ENCODE data around the gene COA1. TPM values are rescaled to one million over a fixed set of nuclear protein-coding genes. Genes with fewer than 3 reads are reported as not detected.

The COA1 gene
- total RNA-seq, 1 donor from 2014 or later: 192 TPM

DNA sequence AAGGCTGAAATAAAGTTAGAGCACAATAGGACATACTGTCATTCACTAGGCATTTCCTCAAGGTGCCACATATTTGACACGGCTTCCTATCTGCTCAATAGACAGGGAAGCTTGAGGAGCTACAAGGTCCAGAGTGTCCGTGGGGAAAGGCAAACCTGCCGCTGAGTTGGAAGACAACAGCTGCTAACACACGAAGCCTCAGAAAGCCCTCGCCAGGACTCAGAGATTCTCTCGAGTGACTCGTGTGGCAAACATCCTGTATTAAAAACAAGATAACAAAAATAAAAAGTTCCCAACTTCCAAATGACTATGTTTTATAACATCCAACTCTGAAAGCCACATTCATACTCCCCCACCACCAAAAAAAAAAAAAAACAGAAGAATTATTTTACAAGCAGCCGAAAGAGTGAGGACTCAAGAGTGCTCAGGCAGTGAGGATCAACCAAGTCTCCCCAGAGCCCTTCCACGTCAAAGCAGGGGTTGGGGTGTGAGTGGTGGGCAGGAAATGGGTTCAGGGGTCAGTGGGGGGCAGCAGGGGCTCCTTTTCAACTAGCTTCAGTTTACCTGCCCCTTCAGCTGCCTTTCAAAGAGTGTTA, 78.8 kb downstream of the COA1 start:
- DNase-seq (ENCODE audit: low spot score): no peak
- Mint-ChIP-seq H3K4me1 (peaks cover 65% of the 10 kb centered on the region), H3K4me3 (no peak overlapping the region), H3K27me3 (ENCODE audit: insufficient read depth, low read depth) (peaks cover 3% of the 10 kb centered on the region), H3K36me3 (peaks cover 23% of the 10 kb centered on the region), H3K27ac (no peak overlapping the region), H3K9me3 (peaks cover 2% of the 10 kb centered on the region)
- Histone ChIP-seq H3K79me2 (ENCODE audit: low read depth) (peaks cover 72% of the 10 kb centered on the region), H3K27me3 (no peaks in the 10 kb centered on the region), H3K9ac (no peak overlapping the region), H3K36me3 (no peaks in the 10 kb centered on the region), H3K4me1 (peaks cover 38% of the 10 kb centered on the region), H3K27ac (no peak overlapping the region), H3K4me3 (no peak overlapping the region), H2AFZ (replicated peaks) (no peak overlapping the region), H3K9me3 (ENCODE audit: low read depth) (no peaks in the 10 kb centered on the region), H3F3A (ENCODE audit: low read depth) (peaks cover 11% of the 10 kb centered on the region), H3K4me2 (no peak overlapping the region), H4K20me1 (ENCODE audit: low read depth) (peaks cover 52% of the 10 kb centered on the region)
- TF ChIP-seq EZH2phosphoT487 (IDR thresholded peaks at IDR 0.05) (no peak), EZH2 (IDR thresholded peaks at IDR 0.05) (no peak)
- TF ChIP-seq, protein P1, sequence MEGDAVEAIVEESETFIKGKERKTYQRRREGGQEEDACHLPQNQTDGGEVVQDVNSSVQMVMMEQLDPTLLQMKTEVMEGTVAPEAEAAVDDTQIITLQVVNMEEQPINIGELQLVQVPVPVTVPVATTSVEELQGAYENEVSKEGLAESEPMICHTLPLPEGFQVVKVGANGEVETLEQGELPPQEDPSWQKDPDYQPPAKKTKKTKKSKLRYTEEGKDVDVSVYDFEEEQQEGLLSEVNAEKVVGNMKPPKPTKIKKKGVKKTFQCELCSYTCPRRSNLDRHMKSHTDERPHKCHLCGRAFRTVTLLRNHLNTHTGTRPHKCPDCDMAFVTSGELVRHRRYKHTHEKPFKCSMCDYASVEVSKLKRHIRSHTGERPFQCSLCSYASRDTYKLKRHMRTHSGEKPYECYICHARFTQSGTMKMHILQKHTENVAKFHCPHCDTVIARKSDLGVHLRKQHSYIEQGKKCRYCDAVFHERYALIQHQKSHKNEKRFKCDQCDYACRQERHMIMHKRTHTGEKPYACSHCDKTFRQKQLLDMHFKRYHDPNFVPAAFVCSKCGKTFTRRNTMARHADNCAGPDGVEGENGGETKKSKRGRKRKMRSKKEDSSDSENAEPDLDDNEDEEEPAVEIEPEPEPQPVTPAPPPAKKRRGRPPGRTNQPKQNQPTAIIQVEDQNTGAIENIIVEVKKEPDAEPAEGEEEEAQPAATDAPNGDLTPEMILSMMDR (IDR thresholded peaks at IDR 0.05): no peak

DNA sequence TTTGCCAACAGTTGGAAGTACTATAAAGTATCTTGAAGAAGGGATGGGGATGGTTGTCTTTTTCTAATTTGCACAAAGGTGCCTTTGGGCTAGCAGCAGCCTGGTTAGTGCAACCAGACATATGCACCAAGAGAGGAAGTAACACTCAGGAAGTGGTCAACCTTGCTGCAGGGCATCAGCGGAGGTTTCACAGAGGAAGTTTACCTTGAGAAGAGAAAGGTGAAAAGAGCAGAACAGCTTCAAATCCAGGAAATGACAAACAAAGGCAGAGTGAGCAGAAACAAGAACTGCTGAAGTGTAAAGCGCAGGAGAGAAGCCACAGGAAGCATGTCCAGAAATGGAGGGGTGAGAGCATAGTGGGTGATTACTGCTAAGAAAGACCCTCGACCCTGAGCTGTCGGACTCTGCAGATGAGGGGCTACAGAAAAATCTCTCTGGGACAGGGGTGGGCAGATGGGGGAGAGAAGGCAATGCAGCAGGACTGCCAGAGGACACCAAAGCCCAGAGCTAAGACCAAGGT, 79.5 kb downstream of the COA1 start:
- Histone ChIP-seq H3K9me3 (ENCODE audit: low read depth) (no peaks in the 10 kb centered on the region), H3K9ac (no peak overlapping the region), H3K27me3 (no peaks in the 10 kb centered on the region), H3K4me2 (no peak overlapping the region), H3K79me2 (ENCODE audit: low read depth) (peaks cover 67% of the 10 kb centered on the region), H4K20me1 (ENCODE audit: low read depth) (peaks cover 52% of the 10 kb centered on the region), H3K36me3 (no peaks in the 10 kb centered on the region), H2AFZ (replicated peaks) (no peak overlapping the region), H3F3A (ENCODE audit: low read depth) (peaks cover 11% of the 10 kb centered on the region), H3K4me3 (no peak overlapping the region), H3K4me1 (peaks cover 38% of the 10 kb centered on the region), H3K27ac (no peak overlapping the region)
- no peak for DNase-seq (ENCODE audit: low spot score)
- Mint-ChIP-seq H3K9me3 (peaks cover 2% of the 10 kb centered on the region), H3K27me3 (ENCODE audit: insufficient read depth, low read depth) (peaks cover 3% of the 10 kb centered on the region), H3K27ac (peak overlapping the region; percentile 7), H3K4me1 (peaks cover 66% of the 10 kb centered on the region), H3K36me3 (peaks cover 26% of the 10 kb centered on the region), H3K4me3 (no peak overlapping the region)
- no peak for TF ChIP-seq EZH2phosphoT487 (IDR thresholded peaks at IDR 0.05)
- TF ChIP-seq, protein P1 (IDR thresholded peaks at IDR 0.05): no peak
- TF ChIP-seq EZH2 (IDR thresholded peaks at IDR 0.05): no peak

DNA sequence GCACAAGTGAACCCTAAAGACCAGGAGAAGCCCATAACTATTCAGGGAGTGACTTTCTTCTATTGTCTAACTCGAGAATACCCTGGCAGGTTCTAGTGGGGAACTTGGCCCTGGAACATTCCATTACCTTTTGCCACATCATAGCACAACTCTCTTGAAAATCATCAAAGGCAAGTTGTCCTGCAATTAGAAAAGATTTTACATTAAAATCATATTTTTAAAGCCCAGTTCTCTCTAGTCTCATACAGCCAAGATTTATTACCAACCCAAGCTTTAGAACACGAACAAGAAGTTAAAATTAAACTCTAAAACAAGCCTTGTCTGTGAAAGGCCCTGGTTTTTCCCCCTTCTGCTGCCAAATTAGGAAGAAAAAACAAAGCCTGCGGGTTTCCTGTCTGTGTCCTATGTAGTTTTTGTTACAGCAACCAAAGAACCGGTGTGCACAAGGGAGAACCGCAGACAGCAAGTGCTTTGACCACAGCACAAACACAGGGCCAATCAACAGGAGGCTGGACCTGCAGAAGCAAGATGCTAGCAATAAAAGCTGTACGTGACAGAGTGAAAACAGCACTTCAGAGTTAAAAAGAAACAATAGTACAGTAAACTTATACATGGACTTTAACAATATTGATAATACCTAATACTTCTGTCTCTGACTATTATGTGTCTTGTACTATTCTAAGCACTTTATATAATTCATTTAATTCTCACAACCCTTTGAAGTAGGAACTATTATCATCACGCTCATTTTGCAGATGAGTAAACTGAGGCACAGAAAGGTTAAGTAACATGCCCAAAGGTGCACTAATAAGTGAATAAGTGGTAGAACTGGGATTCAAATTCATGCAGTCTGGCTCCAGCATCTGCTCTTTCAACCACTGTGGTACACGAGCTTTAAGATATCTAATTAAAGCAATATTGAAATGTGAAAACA, 80.6 kb downstream of the COA1 start:
- Mint-ChIP-seq H3K27ac (peak overlapping the region; percentile 70), H3K4me1 (peaks cover 69% of the 10 kb centered on the region), H3K36me3 (peaks cover 29% of the 10 kb centered on the region), H3K27me3 (ENCODE audit: insufficient read depth, low read depth) (peaks cover 7% of the 10 kb centered on the region), H3K9me3 (peaks cover 2% of the 10 kb centered on the region), H3K4me3 (peak overlapping the region; percentile 28)
- Histone ChIP-seq H3K79me2 (ENCODE audit: low read depth) (peaks cover 56% of the 10 kb centered on the region), H2AFZ (replicated peaks) (no peak overlapping the region), H3K9ac (no peak overlapping the region), H3K9me3 (ENCODE audit: low read depth) (no peaks in the 10 kb centered on the region), H3K27ac (no peak overlapping the region), H3K36me3 (no peaks in the 10 kb centered on the region), H3F3A (ENCODE audit: low read depth) (peaks cover 11% of the 10 kb centered on the region), H3K27me3 (no peaks in the 10 kb centered on the region), H3K4me2 (no peak overlapping the region), H4K20me1 (ENCODE audit: low read depth) (peaks cover 52% of the 10 kb centered on the region), H3K4me1 (peaks cover 29% of the 10 kb centered on the region), H3K4me3 (no peak overlapping the region)
- TF ChIP-seq, protein P1 (IDR thresholded peaks at IDR 0.05): no peak
- TF ChIP-seq EZH2 (IDR thresholded peaks at IDR 0.05): no peak
- no peak for TF ChIP-seq EZH2phosphoT487 (IDR thresholded peaks at IDR 0.05)
- no peak for DNase-seq (ENCODE audit: low spot score)
